Sigmoid colon (tissue), 7 donors: ENCODE data around the gene FTO. TPM values are rescaled to one million over a fixed set of nuclear protein-coding genes. Genes with fewer than 3 reads are reported as not detected.

Source experiments
- DNase-seq: peaks from one replicate; pipeline ENCODE4 v3.0.0-alpha.2; 2019
- H3K27ac ChIP-seq, 4 donors: fragments of 200-600 bp; sonication (generic); one replicate each; pipeline ENCODE4 v1.5.1; 2016 to 2019; ENCODE audit warnings: mild to moderate bottlenecking in 1 of 4
- H3K27me3 ChIP-seq, 3 donors: fragments of 200-600 bp; sonication (generic); one replicate each; pipeline ENCODE4 v1.5.1; 2019; ENCODE audit warnings: mild to moderate bottlenecking in 1 of 3
- H3K36me3 ChIP-seq, 4 donors: fragments of 200-600 bp; sonication (generic); one replicate each; pipeline ENCODE4 v1.5.1; 2016 to 2019
- H3K4me1 ChIP-seq, 4 donors: fragments of 200-600 bp; sonication (generic); one replicate each; pipeline ENCODE4 v1.5.1; 2017 to 2019
- H3K4me3 ChIP-seq, 4 donors: fragments of 200-600 bp; sonication (generic); one replicate each; pipeline ENCODE4 v1.5.1; 2017 to 2019; ENCODE audit warnings: mild to moderate bottlenecking in 2 of 4, moderate library complexity in 1 of 4
- H3K9me3 ChIP-seq, 4 donors: fragments of 200-600 bp in 3 of 4; sonication (generic) in 3 of 4; one replicate each; pipeline versions ENCODE4 v1.5.1 to v1.6.1; 2013 to 2019
- CTCF ChIP-seq, 4 experiments: fragments of 450-650 bp in 3 of 4; fragments of 200-600 bp in 1 of 4; IDR thresholded peaks; one replicate each; pipeline ENCODE4 v1.5.1; 2016 to 2019; ENCODE audit warnings: antibody characterized with exemption in 4 of 4, mild to moderate bottlenecking in 3 of 4, moderate library complexity in 2 of 4
- EP300 ChIP-seq, 4 donors: sonication (generic); formaldehyde crosslinking; IDR thresholded peaks; one replicate each; pipeline ENCODE4 v1.6.1; 2017; ENCODE audit warnings: antibody characterized with exemption in 4 of 4
- POLR2A ChIP-seq, 2 donors: fragments of 450-650 bp; IDR thresholded peaks; one replicate each; pipeline ENCODE4 v1.6.1; 2016; ENCODE audit warnings: antibody characterized with exemption in 2 of 2, mild to moderate bottlenecking in 2 of 2, moderate library complexity in 2 of 2
- POLR2AphosphoS5 ChIP-seq, 4 donors: sonication (generic); formaldehyde crosslinking; IDR thresholded peaks; one replicate each; pipeline ENCODE4 v1.6.1; 2017; ENCODE audit warnings: antibody characterized with exemption in 4 of 4
- WGBS, 2 donors: extraction: QIAGEN DNeasy Blood & Tissue Kit; methylation state at CpG; one replicate each; pipeline ENCODE4 v1.1.7; 2013; 5-methylcytosine and 5-hydroxymethylcytosine counted together
- intact Hi-C: fragments of 100-400 bp; cut with DNase I; formaldehyde crosslinking; loops from one replicate; pipeline ENCODE4 v1.15.1; 2023
- polyA plus RNA-seq, 3 donors: library from polyadenylated mRNA; stranded (reverse); fragments of 200-250 nt; gene quantifications; one replicate each; pipeline ENCODE4 v1.2.3, GENCODE V29; 2013
- total RNA-seq, 4 donors: library from RNA; depleted of rRNA; stranded (reverse); fragments of >200 nt; gene quantifications; one replicate each; pipeline ENCODE4 v1.1.0, GENCODE V29; 2016
- donor health status: healthy with polysubstance abuse.
- donor health status: Bipolar disorder and iron deficiency.
- donor health status: healthy.

The FTO gene
- total and polyA plus RNA-seq, 7 donors: 9.9 to 97.2 (median 77.8) TPM

- Histone ChIP-seq H3K4me3 (no peak overlapping the region), H3K36me3 (peaks cover 0 to 28% (median 3%) of the 10 kb centered on the region in 4 donors), H3K9me3 (no peaks in the 10 kb centered on the region), H3K27me3 (no peaks in the 10 kb centered on the region), H3K27ac (no peak overlapping the region), H3K4me1 (peaks cover 0 to 28% (median 25%) of the 10 kb centered on the region in 4 donors)
- DNase-seq: no peak
- intact Hi-C loops: no loop called here
- 86 to 90% methylated on average over 2 of the region's 2 CpGs for WGBS, 2 donors
- TF ChIP-seq POLR2AphosphoS5 (IDR thresholded peaks at IDR 0.05): no peak
- TF ChIP-seq EP300 (IDR thresholded peaks at IDR 0.05): no peak
- TF ChIP-seq CTCF (IDR thresholded peaks at IDR 0.05): no peak
- no peak for TF ChIP-seq POLR2A (IDR thresholded peaks at IDR 0.05)
Measured at GRCh38 chr16:53812914-53813313, 109.0 kb downstream of the FTO start.

GRCh38 chr16:53814801-53815200, 110.8 kb downstream of the FTO start:
- no peaks in the 10 kb centered on the region for H3K27me3 ChIP-seq
- no peak overlapping the region for H3K4me3 ChIP-seq
- no peak for TF ChIP-seq EP300 (IDR thresholded peaks at IDR 0.05)
- no peak overlapping the region for H3K27ac ChIP-seq
- H3K36me3 ChIP-seq: peaks cover 0 to 28% (median 3%) of the 10 kb centered on the region in 4 donors
- DNase-seq: no peak
- H3K9me3 ChIP-seq: no peaks in the 10 kb centered on the region
- WGBS, 2 donors: 94 to 96% methylated on average over 7 of the region's 7 CpGs
- intact Hi-C loops: no loop called here
- peaks cover 0 to 16% (median 15%) of the 10 kb centered on the region in 4 donors for H3K4me1 ChIP-seq

GRCh38 chr16:53816211-53816836, 112.4 kb downstream of the FTO start:
- H3K27ac ChIP-seq: peak overlapping the region in 1 of 4 donors; percentile 26
- WGBS, 2 donors: 85 to 96% methylated on average over 5 of the region's 5 CpGs
- H3K36me3 ChIP-seq: peaks cover 0 to 28% (median 1%) of the 10 kb centered on the region in 4 donors
- TF ChIP-seq POLR2AphosphoS5 (IDR thresholded peaks at IDR 0.05) (no peak), POLR2A (IDR thresholded peaks at IDR 0.05) (no peak), EP300 (IDR thresholded peaks at IDR 0.05) (no peak), CTCF (IDR thresholded peaks at IDR 0.05) (no peak)
- no peaks in the 10 kb centered on the region for H3K27me3 ChIP-seq
- no peak overlapping the region for H3K4me3 ChIP-seq
- H3K4me1 ChIP-seq: peaks cover 0 to 16% (median 15%) of the 10 kb centered on the region in 4 donors
- H3K9me3 ChIP-seq: no peaks in the 10 kb centered on the region
- intact Hi-C loops: no loop called here
- DNase-seq: no peak

- Histone ChIP-seq H3K4me3 (no peak overlapping the region), H3K36me3 (peaks cover 0 to 21% (median 0%) of the 10 kb centered on the region in 4 donors), H3K27me3 (no peaks in the 10 kb centered on the region), H3K27ac (peak overlapping the region in 2 of 4 donors; percentile 26 to 40), H3K9me3 (no peaks in the 10 kb centered on the region), H3K4me1 (peaks cover 0 to 23% (median 18%) of the 10 kb centered on the region in 4 donors)
- DNase-seq: no peak
- intact Hi-C loops: no loop called here
- WGBS, 2 donors: 81 to 85% methylated on average over 5 of the region's 5 CpGs
- TF ChIP-seq CTCF (IDR thresholded peaks at IDR 0.05) (no peak), POLR2AphosphoS5 (IDR thresholded peaks at IDR 0.05) (no peak), EP300 (IDR thresholded peaks at IDR 0.05) (no peak), POLR2A (IDR thresholded peaks at IDR 0.05) (no peak)
Measured at GRCh38 chr16:53817117-53817755, 113.3 kb downstream of the FTO start.

GRCh38 chr16:53817812-53818550, 114.0 kb downstream of the FTO start:
- peak overlapping the region in 1 of 4 donors; percentile 40 for H3K27ac ChIP-seq
- no peaks in the 10 kb centered on the region for H3K27me3 ChIP-seq
- no peaks in the 10 kb centered on the region for H3K9me3 ChIP-seq
- intact Hi-C loops: no loop called here
- H3K36me3 ChIP-seq: peaks cover 0 to 20% (median 0%) of the 10 kb centered on the region in 4 donors
- H3K4me1 ChIP-seq: peaks cover 0 to 31% (median 18%) of the 10 kb centered on the region in 4 donors
- WGBS, 2 donors: 70 to 80% methylated on average over 1 of the region's 1 CpG
- no peak overlapping the region for H3K4me3 ChIP-seq
- DNase-seq: no peak
- TF ChIP-seq POLR2A (IDR thresholded peaks at IDR 0.05) (no peak), POLR2AphosphoS5 (IDR thresholded peaks at IDR 0.05) (no peak), EP300 (IDR thresholded peaks at IDR 0.05) (no peak), CTCF (IDR thresholded peaks at IDR 0.05) (no peak)
